ENCODE data around the gene CEP57L1.

DNA sequence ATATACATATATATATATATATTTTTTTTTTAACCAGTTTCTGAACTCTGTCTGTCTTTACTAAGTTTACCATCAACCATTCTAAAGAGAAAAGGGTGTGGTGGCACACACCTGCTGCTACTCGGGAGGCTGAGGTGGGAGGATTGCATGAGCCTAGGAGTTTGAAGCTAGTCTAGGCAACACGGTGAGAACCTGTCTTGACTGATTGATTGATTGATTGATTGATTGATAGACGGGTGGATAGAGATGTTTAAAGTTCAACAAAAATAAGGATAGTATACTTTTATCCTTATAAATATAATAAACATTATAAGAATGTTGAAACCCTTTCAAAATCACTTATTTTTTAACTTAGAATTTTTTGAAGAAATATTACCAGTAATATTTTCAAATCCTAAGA is 30.2 kb downstream of the CEP57L1 start:
- TF ChIP-seq EZH2 (IDR thresholded peaks at IDR 0.05; ENCODE audit: borderline replicate concordance, control insufficient read depth, low read depth, low read length) (no peak), JUND (IDR thresholded peaks at IDR 0.05; ENCODE audit: low read depth, low read length) (no peak), ZNF207 (IDR thresholded peaks at IDR 0.05; ENCODE audit: borderline replicate concordance) (no peak), GABPA (IDR thresholded peaks at IDR 0.05; ENCODE audit: low read depth) (no peak), HDAC2 (IDR thresholded peaks at IDR 0.05) (no peak), ETV6 (conservative IDR thresholded peaks at IDR 0.05 in 1 of 2, IDR thresholded peaks at IDR 0.05 in 1 of 2; ENCODE audit: borderline replicate concordance in 1 of 2, low read depth in 1 of 2) (no peak), BRCA1 (IDR thresholded peaks at IDR 0.05; ENCODE audit: low read depth, low read length) (no peak), POLR2AphosphoS2 (IDR thresholded peaks at IDR 0.05; ENCODE audit: low read depth, low read length) (no peak), TCF12 (IDR thresholded peaks at IDR 0.05; ENCODE audit: low read depth, low read length) (no peak), CHD2 (IDR thresholded peaks at IDR 0.05; ENCODE audit: borderline replicate concordance, low read depth, low read length) (no peak), CEBPB (IDR thresholded peaks at IDR 0.05; ENCODE audit: borderline replicate concordance in 1 of 2, low read depth in 2 of 2, low read length in 2 of 2) (no peak)
- TF ChIP-seq, protein P1, sequence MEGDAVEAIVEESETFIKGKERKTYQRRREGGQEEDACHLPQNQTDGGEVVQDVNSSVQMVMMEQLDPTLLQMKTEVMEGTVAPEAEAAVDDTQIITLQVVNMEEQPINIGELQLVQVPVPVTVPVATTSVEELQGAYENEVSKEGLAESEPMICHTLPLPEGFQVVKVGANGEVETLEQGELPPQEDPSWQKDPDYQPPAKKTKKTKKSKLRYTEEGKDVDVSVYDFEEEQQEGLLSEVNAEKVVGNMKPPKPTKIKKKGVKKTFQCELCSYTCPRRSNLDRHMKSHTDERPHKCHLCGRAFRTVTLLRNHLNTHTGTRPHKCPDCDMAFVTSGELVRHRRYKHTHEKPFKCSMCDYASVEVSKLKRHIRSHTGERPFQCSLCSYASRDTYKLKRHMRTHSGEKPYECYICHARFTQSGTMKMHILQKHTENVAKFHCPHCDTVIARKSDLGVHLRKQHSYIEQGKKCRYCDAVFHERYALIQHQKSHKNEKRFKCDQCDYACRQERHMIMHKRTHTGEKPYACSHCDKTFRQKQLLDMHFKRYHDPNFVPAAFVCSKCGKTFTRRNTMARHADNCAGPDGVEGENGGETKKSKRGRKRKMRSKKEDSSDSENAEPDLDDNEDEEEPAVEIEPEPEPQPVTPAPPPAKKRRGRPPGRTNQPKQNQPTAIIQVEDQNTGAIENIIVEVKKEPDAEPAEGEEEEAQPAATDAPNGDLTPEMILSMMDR (IDR thresholded peaks at IDR 0.05 in 2 of 3, conservative IDR thresholded peaks at IDR 0.05 in 1 of 3; ENCODE audit: control insufficient read depth in 2 of 3, extremely low read depth in 1 of 3, insufficient read depth in 1 of 3, low read depth in 3 of 3, low read length in 3 of 3), result no peak
- TF ChIP-seq, protein P2, sequence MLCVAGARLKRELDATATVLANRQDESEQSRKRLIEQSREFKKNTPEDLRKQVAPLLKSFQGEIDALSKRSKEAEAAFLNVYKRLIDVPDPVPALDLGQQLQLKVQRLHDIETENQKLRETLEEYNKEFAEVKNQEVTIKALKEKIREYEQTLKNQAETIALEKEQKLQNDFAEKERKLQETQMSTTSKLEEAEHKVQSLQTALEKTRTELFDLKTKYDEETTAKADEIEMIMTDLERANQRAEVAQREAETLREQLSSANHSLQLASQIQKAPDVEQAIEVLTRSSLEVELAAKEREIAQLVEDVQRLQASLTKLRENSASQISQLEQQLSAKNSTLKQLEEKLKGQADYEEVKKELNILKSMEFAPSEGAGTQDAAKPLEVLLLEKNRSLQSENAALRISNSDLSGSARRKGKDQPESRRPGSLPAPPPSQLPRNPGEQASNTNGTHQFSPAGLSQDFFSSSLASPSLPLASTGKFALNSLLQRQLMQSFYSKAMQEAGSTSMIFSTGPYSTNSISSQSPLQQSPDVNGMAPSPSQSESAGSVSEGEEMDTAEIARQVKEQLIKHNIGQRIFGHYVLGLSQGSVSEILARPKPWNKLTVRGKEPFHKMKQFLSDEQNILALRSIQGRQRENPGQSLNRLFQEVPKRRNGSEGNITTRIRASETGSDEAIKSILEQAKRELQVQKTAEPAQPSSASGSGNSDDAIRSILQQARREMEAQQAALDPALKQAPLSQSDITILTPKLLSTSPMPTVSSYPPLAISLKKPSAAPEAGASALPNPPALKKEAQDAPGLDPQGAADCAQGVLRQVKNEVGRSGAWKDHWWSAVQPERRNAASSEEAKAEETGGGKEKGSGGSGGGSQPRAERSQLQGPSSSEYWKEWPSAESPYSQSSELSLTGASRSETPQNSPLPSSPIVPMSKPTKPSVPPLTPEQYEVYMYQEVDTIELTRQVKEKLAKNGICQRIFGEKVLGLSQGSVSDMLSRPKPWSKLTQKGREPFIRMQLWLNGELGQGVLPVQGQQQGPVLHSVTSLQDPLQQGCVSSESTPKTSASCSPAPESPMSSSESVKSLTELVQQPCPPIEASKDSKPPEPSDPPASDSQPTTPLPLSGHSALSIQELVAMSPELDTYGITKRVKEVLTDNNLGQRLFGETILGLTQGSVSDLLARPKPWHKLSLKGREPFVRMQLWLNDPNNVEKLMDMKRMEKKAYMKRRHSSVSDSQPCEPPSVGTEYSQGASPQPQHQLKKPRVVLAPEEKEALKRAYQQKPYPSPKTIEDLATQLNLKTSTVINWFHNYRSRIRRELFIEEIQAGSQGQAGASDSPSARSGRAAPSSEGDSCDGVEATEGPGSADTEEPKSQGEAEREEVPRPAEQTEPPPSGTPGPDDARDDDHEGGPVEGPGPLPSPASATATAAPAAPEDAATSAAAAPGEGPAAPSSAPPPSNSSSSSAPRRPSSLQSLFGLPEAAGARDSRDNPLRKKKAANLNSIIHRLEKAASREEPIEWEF (IDR thresholded peaks at IDR 0.05; ENCODE audit: insufficient replicate concordance, low read depth, low read length), result no peak
